Midbrain (tissue), 1 donor: ENCODE measurements around the gene HIVEP2.

ENCODE experiments used
- DNase-seq: peaks from one replicate; lab custom pipeline; 2025; lab: John Stamatoyannopoulos, UW

The HIVEP2 gene

DNA sequence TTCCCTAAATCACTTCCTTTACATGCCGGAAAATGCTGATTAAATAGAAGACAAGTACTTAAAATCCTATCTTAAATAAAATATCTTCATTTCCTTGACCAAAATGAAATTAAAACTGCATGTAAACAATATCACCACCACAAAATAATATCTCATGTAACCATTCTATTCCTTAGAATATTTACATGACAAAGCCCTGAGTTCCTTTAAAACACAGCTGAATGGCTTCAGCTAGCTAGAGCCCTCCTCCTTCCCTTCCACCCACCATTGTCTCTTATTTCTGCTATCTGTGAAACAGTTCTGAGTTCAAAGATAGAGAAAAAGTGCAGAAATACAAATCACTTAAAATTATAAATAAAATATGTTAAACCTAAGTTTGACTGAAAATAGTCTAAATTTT is 103.1 kb downstream of the HIVEP2 start:
- DNase-seq, result no peak

DNA sequence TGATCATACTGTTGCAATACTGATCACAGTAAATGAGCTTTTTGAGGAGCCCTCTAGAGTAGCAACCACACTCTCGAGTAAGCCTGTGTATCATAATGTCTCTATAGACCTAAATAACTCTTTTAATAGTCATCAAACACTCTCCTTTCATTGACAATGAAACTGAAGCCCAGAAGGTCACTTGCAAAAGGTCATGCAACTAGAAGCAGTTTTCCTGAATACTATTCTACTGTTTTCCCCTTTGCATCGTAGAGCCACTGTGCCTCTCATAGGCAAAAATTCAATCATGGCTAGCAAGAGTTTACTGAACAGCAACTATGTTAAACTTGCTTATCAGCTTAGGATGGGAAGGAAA is 105.3 kb downstream of the HIVEP2 start:
- DNase-seq, result no peak

DNA sequence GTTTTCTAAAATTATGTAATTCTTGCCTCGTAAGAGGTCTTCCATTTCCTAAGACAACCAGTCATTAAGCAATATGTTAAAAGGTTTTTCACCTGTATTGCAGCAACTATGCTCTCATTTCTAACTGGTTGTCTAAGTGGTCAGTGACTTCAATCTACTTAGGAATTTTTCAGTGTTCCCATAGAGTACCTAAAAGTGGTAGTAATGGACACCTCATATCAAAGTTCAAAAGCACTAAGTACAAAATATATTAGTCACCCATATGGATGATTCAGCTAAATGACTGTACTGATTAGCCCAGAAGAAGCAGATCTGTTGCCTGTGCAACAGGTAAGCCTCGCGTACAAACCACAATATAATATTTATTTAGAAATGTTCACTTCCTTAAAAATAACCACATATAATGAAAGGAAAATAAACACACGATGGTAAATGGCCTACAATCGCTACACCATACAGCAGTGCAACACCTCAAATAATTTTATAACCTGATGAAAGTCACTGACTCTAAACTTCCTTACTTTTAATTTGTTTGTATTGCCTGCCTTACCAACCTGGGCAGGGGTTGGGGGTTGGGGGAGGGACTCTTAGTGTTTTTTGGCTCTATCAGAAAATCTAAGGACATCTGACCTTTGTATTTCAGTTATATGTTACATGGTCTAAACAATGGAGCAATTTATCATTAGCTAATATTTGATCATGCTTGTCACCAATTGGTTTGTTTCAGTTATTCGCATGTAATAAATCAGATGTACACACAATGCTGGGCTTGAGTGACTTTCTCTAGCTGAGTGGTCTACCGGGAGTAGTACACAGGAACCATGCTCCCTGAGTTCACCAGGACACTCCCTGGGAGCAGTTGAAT is 105.9 kb downstream of the HIVEP2 start:
- no peak for DNase-seq

DNA sequence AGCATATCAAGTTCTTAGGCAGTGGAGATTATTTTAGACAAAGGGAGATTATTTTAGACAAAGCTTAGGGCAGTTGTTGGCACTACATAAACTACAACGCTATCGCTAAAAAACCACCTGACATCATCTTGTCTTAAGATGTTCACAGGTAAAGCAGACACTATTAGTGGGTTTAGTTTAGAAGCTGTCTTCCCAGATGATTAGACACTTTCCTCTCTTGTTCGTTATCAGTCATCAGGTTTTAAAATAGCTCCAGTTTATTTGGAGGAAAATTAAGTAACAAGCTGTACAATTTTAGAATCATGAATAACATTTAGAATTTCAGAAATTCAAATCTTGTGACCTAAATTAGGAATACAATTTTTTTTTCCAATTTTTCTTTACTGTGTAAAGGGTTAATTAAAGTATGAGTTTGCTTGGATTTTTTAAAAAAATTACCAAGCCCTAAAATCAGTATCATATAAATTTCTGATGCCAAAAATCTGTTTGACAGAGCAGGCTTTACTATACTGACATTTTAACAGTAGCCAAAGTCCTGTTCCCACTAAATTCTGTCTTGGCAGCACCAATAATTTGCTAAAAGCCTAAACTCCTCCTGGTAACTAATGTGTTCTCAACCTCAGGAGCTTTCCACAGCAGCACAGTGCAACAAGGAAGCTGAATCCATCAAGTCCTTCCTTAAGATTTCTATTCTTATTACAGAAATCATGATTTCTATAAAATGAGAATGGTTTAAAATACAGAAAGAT is 109.0 kb downstream of the HIVEP2 start:
- DNase-seq, result no peak

DNA sequence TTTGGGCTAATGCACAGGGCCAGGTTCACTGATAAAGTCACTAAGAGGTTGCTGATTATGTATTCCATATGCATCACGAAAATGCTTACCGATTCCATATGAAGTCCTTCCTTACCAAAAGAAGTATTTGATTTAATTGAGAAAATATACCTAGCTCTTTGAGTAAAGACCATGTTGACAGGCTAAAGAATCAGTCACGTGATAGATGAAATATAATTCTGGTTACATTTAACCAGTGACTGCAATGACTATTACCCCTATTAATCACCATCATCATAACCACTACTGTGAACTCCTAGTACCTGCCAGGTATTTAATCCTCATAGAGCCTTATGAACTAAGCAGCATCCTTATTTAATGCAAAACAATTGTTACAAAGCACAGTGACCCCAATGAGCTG is 110.1 kb downstream of the HIVEP2 start:
- DNase-seq, result no peak

DNA sequence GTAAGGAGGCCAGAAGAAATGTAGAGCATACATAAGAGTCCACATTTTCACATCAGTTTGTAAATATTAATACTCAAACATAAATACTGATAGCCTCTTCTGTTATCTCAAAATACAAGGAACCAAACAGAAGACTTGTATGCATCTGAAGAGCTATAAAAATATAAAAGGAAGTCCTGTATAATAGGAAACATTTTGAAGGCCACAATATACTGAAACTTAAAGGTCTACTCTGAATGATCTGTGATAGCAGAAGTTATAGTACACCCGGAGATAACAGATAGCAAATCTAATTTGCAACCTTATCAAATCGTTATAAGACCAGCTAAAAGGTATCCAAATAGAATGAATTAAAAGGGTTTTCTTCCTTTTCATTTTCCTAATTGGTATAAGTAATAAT is 111.2 kb downstream of the HIVEP2 start:
- no peak for DNase-seq

DNA sequence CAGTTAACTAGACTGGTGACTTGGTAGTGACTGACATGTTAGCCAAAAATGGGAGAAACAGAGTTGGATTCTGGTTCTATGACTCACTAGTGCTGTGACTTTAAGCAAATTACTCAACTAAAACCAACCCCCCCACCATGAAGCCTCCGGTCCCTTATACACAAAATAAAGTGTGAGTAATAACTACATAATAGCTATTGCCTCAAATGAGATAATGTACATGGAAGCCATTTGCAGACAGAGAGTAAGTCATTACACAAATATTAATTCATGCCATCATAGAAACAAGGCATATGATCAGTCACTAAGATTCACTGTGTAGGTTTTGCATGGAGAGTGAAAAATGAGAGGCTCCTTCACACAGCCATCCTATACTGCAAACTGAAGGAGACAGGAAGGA is 111.9 kb downstream of the HIVEP2 start:
- no peak for DNase-seq

DNA sequence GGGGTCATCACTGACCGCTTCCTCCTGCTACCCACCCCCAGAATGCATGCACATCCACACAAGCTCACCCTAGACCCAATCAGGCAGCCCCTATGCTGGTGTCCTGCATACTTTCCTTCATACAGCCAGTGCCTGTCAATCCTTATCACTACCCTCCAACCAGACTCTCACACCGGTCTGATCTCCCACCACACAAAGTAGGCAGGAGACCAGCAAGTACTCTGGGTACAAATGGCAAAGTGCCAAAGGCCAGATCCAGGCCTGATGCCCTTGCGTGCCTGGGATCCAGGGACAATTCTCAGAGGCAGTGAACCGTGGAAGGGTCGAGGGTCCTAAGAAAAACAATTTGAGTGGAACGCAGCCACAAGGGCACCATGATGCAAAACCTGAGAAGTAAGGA is 114.2 kb downstream of the HIVEP2 start:
- DNase-seq, result no peak

DNA sequence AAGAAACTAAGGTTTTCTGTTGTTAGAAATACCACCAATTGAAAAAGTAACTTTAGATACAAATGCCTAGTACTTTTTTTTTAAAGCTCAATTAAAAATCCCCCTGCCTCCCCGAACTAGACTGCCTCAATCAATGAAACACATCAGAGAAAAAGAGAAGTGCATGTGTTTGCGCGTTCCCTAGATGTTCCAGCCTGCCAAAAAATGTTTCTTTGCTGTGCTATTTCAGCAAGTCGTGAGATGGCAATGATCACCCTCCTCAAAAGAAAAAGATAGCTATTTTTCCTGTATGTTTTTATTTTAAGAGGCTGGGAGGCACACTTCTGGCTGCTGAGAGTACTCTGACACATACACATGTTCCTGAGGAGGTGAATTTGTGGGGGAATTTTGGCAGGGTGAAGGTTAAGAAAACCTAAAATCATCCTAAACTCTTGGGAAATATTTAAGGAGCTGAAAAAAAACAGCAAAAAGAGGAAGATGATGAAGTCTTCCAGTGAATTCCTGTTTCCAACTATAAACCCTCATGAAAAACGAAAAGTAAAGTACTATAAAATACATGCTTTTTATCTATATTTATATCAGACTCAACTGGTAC is 114.8 kb downstream of the HIVEP2 start:
- DNase-seq, result no peak

DNA sequence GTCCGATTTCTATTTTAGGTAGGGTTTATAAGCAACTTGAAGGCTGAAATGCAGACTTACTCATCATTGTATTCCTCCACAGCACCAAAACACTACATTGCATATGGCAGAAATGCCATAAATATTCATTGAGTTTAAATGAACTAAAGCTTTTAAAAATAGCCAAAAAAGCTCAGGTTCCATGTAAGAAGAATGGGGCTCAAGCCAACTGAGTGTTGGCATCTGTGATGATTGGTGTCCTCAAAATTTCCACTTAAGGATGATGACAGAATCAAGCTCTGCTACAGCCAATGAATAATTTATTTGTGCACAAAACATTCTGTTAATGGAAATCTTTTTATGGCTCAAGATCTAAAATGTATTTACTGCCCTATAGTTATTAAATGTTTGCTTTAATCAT is 115.4 kb downstream of the HIVEP2 start:
- DNase-seq, result no peak

DNA sequence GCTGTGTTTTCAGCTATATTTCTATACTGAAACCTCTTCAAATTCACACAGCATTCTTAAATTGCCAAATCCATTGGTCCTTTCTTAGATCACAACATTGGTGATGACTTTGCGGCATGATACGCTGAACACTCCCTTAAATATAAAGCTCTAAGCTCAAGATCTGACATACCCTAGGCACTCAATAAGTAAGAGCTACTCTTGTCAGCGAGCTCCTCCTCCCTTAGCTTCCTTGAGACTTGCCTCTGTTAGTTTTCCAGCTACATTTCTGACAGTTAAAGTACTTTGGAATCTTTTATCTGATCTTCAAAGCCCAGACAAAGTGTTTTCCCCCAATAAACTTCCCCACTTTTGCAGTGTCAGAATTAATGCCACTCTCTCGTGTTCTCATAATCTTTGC is 117.0 kb downstream of the HIVEP2 start:
- DNase-seq, result no peak

DNA sequence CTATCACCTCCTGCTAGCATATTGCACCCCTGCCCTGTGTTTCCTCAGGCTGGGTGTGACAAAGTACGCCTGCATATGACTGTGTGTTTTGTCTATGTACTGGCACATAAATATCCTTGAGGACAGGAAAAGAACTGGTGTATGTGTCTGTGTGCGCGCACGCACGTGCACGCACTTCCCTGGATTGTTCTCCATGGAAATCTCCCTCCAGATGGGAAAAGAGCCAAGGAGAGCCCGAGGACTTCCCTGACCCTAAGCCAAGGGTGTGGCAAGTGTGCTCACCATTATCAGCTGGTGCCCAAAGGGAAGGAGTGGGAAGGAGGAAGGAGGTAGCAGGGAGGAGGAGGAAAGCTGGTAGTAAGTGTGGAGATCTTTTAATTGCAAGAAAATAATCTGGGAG is 117.6 kb downstream of the HIVEP2 start:
- no peak for DNase-seq

DNA sequence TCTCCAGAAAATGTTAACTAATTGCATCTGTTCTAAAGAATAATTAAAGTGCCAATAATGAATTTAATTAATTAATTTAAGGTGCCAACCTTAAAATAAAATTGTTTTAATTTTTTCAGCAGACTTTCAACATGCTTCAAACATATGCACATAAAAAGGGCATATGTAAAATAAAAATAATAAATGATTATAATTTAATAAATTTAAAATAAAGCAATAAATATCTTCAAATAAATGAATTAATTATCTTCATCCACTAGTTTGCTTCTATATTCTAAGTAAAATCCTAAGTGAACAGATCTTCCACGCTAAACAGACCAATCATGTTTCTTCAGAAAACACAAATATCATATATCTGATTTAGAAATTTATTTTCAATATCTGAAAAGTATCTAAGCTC is 119.2 kb downstream of the HIVEP2 start:
- DNase-seq, result no peak

DNA sequence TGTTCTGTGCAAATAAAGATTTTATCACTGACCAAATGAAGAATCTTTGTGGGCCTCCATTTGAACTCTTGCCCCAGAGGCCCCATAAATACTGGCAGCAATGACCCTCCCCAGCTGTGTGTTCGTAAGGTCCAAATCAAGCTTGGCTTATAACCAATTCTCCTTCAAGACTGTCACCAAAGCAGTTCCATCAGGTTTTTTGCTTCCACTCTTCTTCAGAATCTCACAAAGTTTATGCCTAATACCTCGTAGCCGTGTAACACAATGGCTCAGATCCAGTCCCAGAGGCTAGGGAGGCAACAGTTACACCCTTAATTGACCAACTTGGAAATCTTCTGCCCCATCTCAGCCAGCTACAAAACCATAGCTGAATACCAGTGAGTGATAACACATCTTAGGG is 120.5 kb downstream of the HIVEP2 start:
- no peak for DNase-seq

DNA sequence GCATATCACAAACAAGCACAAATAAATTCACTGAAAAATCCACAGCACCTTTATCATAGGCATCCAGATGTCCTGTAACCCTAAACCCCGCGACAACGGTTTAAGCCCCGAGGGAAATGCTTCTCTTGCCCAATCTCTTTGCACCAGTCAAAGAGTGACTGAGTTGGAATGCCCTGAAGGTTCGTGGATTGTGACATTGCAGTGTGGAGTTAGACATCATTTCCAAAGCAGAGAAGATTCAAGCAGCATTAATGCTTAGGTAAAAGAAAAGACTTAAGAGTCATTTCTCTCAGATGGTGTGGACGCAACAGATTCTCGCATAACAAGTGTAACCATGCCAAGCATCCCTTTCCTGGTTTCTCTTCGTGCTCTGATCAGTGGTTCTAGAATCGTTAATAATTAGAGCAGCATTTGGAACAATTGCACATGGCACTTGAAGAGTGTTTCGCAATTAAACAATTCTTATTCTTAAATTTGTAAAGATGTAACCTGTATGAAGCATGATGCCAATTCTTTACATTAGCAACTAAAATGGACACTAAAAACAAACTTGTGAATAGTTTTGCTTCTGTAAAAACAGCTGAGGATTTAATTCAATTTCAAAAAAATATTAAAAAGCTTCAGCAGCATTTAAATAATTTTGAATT is 121.6 kb downstream of the HIVEP2 start:
- no peak for DNase-seq

DNA sequence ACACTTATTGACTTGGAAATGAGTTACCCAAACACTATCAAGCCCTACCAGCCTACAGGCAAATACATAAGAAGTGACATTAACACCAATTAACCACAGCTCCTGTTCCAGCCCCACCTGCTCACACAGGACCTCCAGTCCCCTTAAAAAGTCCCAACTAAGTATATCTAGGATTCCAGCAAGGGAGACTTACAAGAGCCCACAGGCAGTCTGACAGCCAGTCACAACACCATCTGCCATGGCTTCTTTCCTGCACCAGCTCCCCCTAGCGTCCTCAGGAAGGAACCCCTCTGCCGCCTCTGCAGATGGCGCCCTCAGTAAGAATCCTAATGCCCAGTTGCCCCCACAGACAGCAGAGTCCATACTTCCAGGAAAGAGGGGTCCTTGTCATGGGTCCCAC is 122.1 kb downstream of the HIVEP2 start:
- DNase-seq, result no peak

DNA sequence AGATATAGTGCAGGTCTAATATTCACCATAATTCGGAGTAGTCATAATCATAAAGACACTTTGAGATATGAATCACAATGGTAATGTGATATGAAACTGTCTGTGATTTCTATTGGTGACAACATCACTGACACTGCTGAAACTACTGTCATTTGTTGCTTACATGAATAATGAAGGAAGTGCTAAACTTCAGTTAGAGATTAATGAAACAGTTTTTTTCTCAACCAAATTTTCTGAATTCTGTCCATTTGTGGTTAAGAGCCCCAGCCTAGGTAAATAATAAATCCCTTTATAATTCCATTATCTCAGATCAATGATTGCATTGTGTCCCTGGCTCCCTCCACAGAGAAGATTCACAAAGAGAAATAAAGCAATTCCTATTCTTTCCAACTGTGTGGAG is 122.6 kb downstream of the HIVEP2 start:
- no peak for DNase-seq

DNA sequence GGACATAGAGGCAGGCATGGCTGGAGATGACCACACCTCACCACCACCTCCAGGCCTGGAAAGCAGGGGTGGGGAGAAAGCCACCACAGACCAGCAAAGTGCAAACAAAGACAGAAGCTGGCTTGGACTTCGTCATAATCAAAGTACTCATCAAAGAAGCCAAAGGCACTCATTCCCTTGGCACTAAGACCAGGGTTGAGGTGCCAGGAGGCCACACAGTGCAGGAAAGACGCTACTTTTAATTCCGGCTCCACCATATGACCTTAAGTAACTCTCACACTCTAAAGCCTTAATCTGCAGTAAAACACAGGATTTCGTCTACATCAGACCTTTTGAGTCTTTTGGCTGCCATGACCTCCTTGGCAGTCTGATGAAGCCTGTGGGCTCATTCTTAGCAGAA is 123.1 kb downstream of the HIVEP2 start:
- DNase-seq, result peak; percentile 20

DNA sequence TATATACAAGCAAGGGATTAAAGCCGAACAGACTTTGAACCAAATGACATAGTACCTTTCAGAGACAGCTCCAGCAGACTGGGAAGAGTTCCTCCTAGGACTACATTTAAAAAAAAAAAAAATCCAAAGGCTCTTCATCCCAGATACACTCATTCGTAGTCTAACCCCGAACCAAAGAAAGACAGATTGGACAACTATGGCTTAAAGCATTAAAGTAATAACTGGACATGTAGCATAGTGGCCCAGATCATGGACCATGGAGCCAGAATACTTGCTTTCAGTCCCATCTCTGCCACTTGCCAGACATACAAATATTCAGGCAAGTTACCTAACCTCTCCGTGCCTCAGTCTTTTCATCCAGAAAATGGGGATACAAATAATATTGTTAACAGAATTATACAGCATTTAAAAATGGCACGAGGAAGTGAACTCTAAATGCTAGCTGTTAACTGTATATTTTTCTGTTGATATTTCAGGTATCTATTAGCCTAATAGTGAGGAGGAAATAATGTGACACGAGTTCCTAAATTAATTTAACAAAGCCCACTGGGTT is 123.7 kb downstream of the HIVEP2 start:
- DNase-seq, result no peak

DNA sequence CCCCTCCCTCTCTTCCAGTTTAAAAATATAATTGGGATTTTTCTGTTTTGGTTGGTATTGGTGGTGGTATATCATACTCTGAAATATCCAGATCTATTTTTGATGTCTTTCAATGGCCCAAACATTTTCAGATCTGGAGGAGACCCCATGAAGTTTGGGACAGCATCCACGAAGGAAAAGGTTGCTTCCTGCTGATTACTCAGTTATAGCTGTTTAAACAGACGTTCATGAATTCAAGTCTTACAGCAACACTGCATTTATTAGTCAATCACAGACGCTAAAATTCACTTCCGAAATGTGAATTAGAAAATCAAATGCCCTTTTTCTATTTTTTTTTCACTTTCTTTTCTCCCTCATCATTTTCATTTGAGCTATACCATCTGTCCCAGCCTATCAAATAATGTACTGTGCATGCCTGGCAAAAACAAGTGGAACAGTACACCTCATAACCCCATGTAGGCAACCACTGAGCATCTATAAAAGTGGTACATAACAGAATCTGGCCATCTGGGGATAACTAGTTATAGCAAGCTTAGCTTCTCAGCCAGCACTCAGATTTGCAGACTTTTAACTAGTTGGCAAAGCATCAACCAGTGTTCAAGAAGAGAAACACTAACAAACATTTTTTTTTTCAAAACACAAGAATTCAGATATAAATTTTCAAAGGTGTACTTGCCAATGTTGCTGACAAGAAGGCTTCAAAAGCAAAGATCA is 124.5 kb downstream of the HIVEP2 start:
- DNase-seq, result no peak

DNA sequence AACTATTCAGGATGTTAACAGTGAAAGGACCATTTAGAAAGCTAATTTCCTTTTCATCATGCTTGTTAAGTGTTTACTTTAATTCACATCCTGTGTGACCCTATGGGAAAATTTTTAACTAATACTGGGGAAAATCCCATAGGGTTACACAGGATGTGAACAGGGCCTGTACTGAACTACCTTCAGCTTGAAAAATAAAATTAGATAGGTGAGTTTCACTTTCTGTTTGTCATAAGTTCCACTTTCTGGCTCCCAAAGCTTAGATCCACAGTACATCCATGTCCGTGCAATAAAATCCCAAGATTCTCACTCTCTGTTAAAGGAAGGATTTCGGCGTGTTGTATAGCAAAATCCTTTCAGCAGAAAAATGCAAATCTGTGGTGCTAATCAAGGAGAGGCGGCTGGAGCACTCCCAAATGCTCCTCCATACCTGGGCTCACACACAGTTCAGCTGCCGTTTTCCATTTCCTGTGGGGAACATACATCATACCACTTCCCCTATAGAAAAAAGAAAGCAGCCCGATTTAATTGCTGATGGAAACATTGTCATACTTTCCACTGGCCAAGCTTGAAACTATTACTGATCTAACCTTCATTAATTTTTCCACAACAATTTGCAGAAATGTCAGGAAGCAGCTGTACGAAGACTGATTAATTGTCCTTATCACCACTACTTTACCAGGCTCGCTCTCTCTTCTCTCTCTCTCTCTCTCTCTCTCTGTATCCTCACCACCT is 125.2 kb downstream of the HIVEP2 start:
- no peak for DNase-seq
